ENCODE results near the gene EYS. TPM values are rescaled to one million over a fixed set of nuclear protein-coding genes. Genes with fewer than 3 reads are reported as not detected.

The EYS gene
- total and polyA plus RNA-seq, 8 donors = 0.55 to 0.58 TPM; not detected in 6

DNA sequence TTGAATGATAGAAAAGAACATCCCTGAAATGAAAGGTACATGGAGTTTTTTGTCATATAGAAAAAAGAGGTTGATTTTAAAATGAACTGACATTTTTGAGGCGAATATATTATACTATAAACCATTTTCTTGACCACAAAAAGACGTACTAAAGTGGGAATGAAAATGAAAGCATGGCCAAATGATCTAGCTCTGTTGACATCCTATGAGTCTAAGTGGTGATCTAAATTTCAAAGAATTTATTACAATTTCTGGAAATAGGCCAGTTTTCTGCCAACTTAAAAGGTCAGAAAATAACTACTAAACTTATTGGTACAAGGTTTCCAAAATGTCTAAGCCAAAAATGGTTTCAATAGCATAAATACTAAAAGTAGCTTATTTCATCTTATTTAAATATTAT lies 536.8 kb downstream of the EYS start:
- intact Hi-C loops (cut with DNase I; ENCODE audit: low total_unique reads) = no loop called here
- Histone ChIP-seq H3K27me3 (no peaks in the 10 kb centered on the region), H3K4me3 (no peak overlapping the region), H3K9me3 (no peaks in the 10 kb centered on the region), H3K27ac (no peak overlapping the region), H3K36me3 (no peaks in the 10 kb centered on the region), H3K4me1 (no peaks in the 10 kb centered on the region)
- DNase-seq = no peak
- no peak for TF ChIP-seq POLR2A (IDR thresholded peaks at IDR 0.05)
- 66 to 79% (median 70%) methylated on average over 2 of the region's 2 CpGs for WGBS, 5 donors

DNA sequence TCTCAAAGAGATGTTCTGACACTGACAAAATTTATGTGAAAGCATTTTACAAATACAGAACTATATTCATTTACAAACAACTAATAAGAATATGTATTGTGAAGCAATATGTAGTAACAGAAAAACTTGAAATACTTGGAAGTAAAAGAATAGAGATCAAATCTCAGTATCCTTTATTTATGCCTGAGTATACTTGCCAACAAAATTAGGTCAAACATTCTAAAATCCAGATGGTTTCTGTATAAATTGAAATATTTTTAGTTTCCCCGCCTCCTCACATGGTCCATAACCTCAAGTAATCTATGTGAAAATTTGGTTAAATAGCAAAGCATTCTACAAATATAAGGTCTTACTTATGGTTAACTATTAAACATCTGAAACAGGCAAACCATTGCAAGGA lies 545.4 kb downstream of the EYS start:
- H3K4me3 ChIP-seq = no peak overlapping the region
- no peaks in the 10 kb centered on the region for H3K4me1 ChIP-seq
- no peaks in the 10 kb centered on the region for H3K9me3 ChIP-seq
- 0 to 70% (median 37%) methylated on average over 1 of the region's 1 CpG for WGBS, 5 donors
- H3K27me3 ChIP-seq = no peaks in the 10 kb centered on the region
- intact Hi-C loops (cut with DNase I; ENCODE audit: low total_unique reads) = no loop called here
- peak in 1 of 2 donors; percentile 22 for DNase-seq
- TF ChIP-seq, protein P1, sequence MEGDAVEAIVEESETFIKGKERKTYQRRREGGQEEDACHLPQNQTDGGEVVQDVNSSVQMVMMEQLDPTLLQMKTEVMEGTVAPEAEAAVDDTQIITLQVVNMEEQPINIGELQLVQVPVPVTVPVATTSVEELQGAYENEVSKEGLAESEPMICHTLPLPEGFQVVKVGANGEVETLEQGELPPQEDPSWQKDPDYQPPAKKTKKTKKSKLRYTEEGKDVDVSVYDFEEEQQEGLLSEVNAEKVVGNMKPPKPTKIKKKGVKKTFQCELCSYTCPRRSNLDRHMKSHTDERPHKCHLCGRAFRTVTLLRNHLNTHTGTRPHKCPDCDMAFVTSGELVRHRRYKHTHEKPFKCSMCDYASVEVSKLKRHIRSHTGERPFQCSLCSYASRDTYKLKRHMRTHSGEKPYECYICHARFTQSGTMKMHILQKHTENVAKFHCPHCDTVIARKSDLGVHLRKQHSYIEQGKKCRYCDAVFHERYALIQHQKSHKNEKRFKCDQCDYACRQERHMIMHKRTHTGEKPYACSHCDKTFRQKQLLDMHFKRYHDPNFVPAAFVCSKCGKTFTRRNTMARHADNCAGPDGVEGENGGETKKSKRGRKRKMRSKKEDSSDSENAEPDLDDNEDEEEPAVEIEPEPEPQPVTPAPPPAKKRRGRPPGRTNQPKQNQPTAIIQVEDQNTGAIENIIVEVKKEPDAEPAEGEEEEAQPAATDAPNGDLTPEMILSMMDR (IDR thresholded peaks at IDR 0.05) = no peak
- TF ChIP-seq EP300 (IDR thresholded peaks at IDR 0.05) (no peak), POLR2A (IDR thresholded peaks at IDR 0.05) (no peak), POLR2AphosphoS5 (IDR thresholded peaks at IDR 0.05) (no peak)
- H3K36me3 ChIP-seq = no peaks in the 10 kb centered on the region
- no peak overlapping the region for H3K27ac ChIP-seq

DNA sequence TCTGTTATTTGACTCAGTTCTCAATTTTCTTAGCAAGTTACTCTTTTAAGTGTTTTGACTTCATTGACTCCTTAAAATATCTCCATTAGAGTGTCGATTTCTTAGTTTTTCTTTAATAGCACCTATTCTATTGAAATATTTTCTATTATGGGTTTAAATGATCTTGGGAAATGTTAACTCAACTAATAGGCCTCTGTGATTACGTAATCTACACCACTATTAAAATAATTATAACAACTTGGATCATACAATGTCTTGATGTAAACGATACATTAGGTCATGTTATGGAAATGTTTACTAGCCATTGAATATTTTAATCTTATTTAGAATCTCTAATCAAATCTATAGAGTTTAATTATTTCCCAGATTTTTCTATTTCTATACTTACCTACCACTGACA lies 550.0 kb downstream of the EYS start:
- TF ChIP-seq POLR2AphosphoS5 (IDR thresholded peaks at IDR 0.05) = no peak
- TF ChIP-seq, protein P1 (IDR thresholded peaks at IDR 0.05) = no peak
- no peak for TF ChIP-seq EP300 (IDR thresholded peaks at IDR 0.05)
- TF ChIP-seq POLR2A (IDR thresholded peaks at IDR 0.05) = no peak

DNA sequence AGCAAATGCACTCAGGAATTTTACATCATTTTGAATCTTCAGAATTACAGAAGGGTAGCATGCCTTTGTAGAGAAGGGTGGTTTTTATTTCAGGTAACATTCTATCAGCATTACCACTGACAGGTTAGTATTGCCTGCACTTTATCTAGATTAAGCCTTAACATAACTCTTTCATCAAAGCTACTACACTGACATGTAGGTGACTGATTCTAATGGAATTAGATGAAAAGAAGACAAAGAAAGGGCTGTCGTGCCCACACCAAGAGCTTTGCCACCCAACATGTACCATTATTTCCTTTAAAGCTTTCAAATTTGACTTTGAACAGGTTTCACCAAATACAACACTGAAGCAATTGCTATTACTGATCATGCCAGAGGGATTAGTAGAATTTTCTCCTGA lies 551.9 kb downstream of the EYS start:
- Histone ChIP-seq H3K9me3 (no peaks in the 10 kb centered on the region), H3K27ac (no peak overlapping the region), H3K36me3 (no peaks in the 10 kb centered on the region), H3K4me1 (no peaks in the 10 kb centered on the region), H3K4me3 (no peak overlapping the region), H3K27me3 (no peaks in the 10 kb centered on the region)
- 63 to 75% (median 70%) methylated on average over 1 of the region's 1 CpG for WGBS, 5 donors
- intact Hi-C loops (cut with DNase I; ENCODE audit: low total_unique reads) = no loop called here
- TF ChIP-seq, protein P1 (IDR thresholded peaks at IDR 0.05) = no peak
- TF ChIP-seq POLR2AphosphoS5 (IDR thresholded peaks at IDR 0.05) (no peak), EP300 (IDR thresholded peaks at IDR 0.05) (no peak), POLR2A (IDR thresholded peaks at IDR 0.05) (no peak)
- no peak for DNase-seq

More for the DNA sequence above, 550.0 kb downstream of the EYS start:
- intact Hi-C loops (cut with DNase I; ENCODE audit: low total_unique reads) = no loop called here
- WGBS, 5 donors = 24 to 50% (median 43%) methylated on average over 3 of the region's 3 CpGs
- DNase-seq = no peak
- H3K27me3 ChIP-seq = no peaks in the 10 kb centered on the region
- no peaks in the 10 kb centered on the region for H3K4me1 ChIP-seq
- no peak overlapping the region for H3K4me3 ChIP-seq
- no peaks in the 10 kb centered on the region for H3K9me3 ChIP-seq
- no peak overlapping the region for H3K27ac ChIP-seq
- H3K36me3 ChIP-seq = no peaks in the 10 kb centered on the region

DNA sequence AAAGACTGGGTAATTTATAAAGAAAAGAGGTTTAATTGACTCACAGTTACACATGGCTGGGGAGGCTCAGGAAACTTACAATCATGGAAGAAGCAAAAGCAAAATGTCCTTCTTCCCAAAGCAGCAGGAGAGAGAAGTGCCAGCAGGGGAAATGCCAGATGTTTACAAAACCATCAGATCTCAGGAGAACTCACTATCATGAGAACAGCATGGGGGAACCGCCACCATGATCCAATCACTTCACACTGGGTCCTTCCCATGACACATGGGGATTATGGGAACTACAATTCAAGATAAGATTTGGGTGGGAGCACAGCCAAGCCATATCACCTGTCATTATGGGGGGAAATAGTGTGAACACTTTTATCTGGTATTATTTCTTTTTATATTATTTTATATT lies 557.2 kb downstream of the EYS start:
- H3K4me3 ChIP-seq = no peak overlapping the region
- H3K36me3 ChIP-seq = no peaks in the 10 kb centered on the region
- H3K27ac ChIP-seq = no peak overlapping the region
- H3K27me3 ChIP-seq = no peaks in the 10 kb centered on the region
- no peaks in the 10 kb centered on the region for H3K4me1 ChIP-seq
- TF ChIP-seq POLR2AphosphoS5 (IDR thresholded peaks at IDR 0.05) (no peak), EP300 (IDR thresholded peaks at IDR 0.05) (no peak), POLR2A (IDR thresholded peaks at IDR 0.05) (no peak)
- TF ChIP-seq, protein P1 (IDR thresholded peaks at IDR 0.05) = no peak
- H3K9me3 ChIP-seq = peaks cover 0 to 7% (median 3%) of the 10 kb centered on the region in 4 donors
- no peak for DNase-seq
- intact Hi-C loops (cut with DNase I; ENCODE audit: low total_unique reads) = no loop called here
- WGBS, 5 donors = 61 to 82% (median 78%) methylated on average over 1 of the region's 1 CpG

Measured in stomach (tissue), 9 donors.